Smooth muscle cell (in vitro differentiated cells): ENCODE measurements around the gene CD209. TPM values are rescaled to one million over a fixed set of nuclear protein-coding genes. Genes with fewer than 3 reads are reported as not detected.

ENCODE experiments used
- DNase-seq: peaks from one replicate; lab custom pipeline; 2025; ENCODE audit not compliant: unreplicated experiment; lab: John Stamatoyannopoulos, UW
- H2AFZ ChIP-seq: fragments of 200-600 bp; sonication (generic); 2 replicates; pipeline ENCODE4 v1.6.0; 2016; ENCODE audit warnings: antibody characterized with exemption, low read depth, mild to moderate bottlenecking
- H3F3A ChIP-seq: fragments of 200-600 bp; sonication (generic); 2 replicates; pipeline ENCODE4 v1.6.0; 2017; ENCODE audit warnings: antibody characterized with exemption, low read depth
- H3K27ac ChIP-seq: fragments of 200-600 bp; sonication (generic); 2 replicates; pipeline ENCODE4 v1.5.1; 2016; ENCODE audit warnings: low read depth, mild to moderate bottlenecking
- H3K27me3 ChIP-seq: fragments of 200-600 bp; sonication (generic); 2 replicates; pipeline ENCODE4 v1.6.1; 2016; ENCODE audit warnings: low read depth, mild to moderate bottlenecking
- H3K36me3 ChIP-seq: fragments of 200-600 bp; sonication (generic); 2 replicates; pipeline ENCODE4 v1.5.1; 2016; ENCODE audit warnings: low read depth
- H3K4me1 ChIP-seq: fragments of 200-600 bp; sonication (generic); 2 replicates; pipeline ENCODE4 v1.5.1; 2016; ENCODE audit warnings: low read depth
- H3K4me2 ChIP-seq: fragments of 200-600 bp; sonication (generic); 2 replicates; pipeline ENCODE4 v1.6.0; 2016; ENCODE audit warnings: mild to moderate bottlenecking
- H3K4me3 ChIP-seq: fragments of 200-600 bp; sonication (generic); 2 replicates; pipeline ENCODE4 v1.5.1; 2016; ENCODE audit warnings: mild to moderate bottlenecking
- H3K79me2 ChIP-seq: fragments of 200-600 bp; sonication (generic); 2 replicates; pipeline ENCODE4 v1.6.0; 2016; ENCODE audit warnings: low read depth, mild to moderate bottlenecking
- H3K9ac ChIP-seq: fragments of 200-600 bp; sonication (generic); 2 replicates; pipeline ENCODE4 v1.6.0; 2016; ENCODE audit warnings: low read depth
- H3K9me3 ChIP-seq: fragments of 200-600 bp; sonication (generic); replicated peaks from 2 replicates; pipeline ENCODE4 v1.5.1; 2016; ENCODE audit warnings: low read depth
- H4K20me1 ChIP-seq: fragments of 200-600 bp; sonication (generic); 2 replicates; pipeline ENCODE4 v1.6.0; 2016; ENCODE audit warnings: low read depth
- WGBS: methylation state at CpG from one replicate; pipeline ENCODE4 v1.1.7; 2016; ENCODE audit warnings: low lambda C conversion rate; 5-methylcytosine and 5-hydroxymethylcytosine counted together
- polyA plus RNA-seq: library from polyadenylated mRNA; unstranded; fragments of >200 nt; fragmentation: Nextera tagmentation; extraction: Ambion mirVana; gene quantifications from 2 replicates; pipeline ENCODE4 v1.2.1, GENCODE V29; 2016
- total RNA-seq: library from RNA; depleted of rRNA; stranded (reverse); fragments of >200 nt; gene quantifications from 2 replicates; pipeline ENCODE4 v1.2.3, GENCODE V29; 2014
- TF ChIP-seq, protein P1 (sequence below): fragments of 200-600 bp; sonication (generic); IDR thresholded peaks from 2 replicates; pipeline ENCODE4 v1.5.1; 2017; ENCODE audit warnings: borderline replicate concordance, mild to moderate bottlenecking, antibody characterized with exemption; ENCODE audit not compliant: insufficient read depth, poor library complexity, severe bottlenecking

The CD209 gene
- total and polyA plus RNA-seq, 2 experiments from 2014 or later, result not detected

DNA sequence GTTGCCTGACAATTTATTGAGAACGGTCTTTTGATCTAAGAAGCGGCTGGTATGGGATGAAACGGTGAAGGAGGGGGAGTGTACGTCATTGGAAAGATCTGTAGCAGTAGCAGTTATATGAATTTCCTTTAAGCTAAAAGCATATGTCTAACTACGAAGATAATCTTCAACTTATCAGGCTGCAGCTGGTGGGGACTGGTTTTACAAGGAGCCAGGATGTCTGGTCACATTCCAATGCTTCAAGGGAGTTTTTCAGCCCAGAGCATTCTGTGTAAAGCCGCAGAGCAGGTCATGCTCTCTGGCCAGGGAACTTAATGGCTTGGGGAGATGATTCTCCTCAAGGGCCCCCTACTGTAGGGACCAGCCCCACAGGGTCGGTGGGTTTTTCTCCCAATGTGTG is 44.9 kb upstream of the CD209 start:
- Histone ChIP-seq H3F3A (no peaks in the 10 kb centered on the region), H3K27ac (no peak overlapping the region), H2AFZ (no peak overlapping the region), H3K4me2 (no peak overlapping the region), H3K27me3 (peaks cover 25% of the 10 kb centered on the region), H4K20me1 (no peaks in the 10 kb centered on the region), H3K36me3 (no peaks in the 10 kb centered on the region), H3K9me3 (no peaks in the 10 kb centered on the region), H3K79me2 (no peaks in the 10 kb centered on the region), H3K4me1 (no peaks in the 10 kb centered on the region), H3K4me3 (no peak overlapping the region), H3K9ac (no peak overlapping the region)
- TF ChIP-seq, protein P1, sequence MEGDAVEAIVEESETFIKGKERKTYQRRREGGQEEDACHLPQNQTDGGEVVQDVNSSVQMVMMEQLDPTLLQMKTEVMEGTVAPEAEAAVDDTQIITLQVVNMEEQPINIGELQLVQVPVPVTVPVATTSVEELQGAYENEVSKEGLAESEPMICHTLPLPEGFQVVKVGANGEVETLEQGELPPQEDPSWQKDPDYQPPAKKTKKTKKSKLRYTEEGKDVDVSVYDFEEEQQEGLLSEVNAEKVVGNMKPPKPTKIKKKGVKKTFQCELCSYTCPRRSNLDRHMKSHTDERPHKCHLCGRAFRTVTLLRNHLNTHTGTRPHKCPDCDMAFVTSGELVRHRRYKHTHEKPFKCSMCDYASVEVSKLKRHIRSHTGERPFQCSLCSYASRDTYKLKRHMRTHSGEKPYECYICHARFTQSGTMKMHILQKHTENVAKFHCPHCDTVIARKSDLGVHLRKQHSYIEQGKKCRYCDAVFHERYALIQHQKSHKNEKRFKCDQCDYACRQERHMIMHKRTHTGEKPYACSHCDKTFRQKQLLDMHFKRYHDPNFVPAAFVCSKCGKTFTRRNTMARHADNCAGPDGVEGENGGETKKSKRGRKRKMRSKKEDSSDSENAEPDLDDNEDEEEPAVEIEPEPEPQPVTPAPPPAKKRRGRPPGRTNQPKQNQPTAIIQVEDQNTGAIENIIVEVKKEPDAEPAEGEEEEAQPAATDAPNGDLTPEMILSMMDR, result no peak
- DNase-seq, result no peak
- WGBS, result 0% methylated on average over 7 of the region's 7 CpGs

DNA sequence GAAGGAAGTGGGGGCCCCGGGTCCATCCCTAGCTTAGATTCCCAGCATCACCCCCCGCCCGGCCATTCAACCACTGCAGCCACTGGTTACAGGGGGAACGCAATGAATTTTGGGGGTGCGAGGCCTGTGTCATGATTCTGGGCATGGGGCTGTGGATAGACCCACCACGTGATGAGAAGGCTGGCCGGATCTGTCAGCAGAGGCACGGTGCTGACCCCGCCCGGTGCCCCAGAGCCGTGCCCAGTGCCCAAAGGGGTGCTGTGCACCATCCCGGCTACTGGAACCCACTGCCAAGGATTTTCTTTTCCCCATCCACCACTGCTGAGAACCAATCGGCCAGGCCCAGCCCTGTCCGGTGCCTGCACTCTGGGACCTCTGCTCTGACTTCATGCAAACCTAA is 43.1 kb upstream of the CD209 start:
- WGBS, result 94% methylated on average over 13 of the region's 14 CpGs

GRCh38 chr19:7789447-7789846 is 42.1 kb upstream of the CD209 start:
- Histone ChIP-seq H2AFZ (no peak overlapping the region), H3K4me2 (no peak overlapping the region), H4K20me1 (no peaks in the 10 kb centered on the region), H3F3A (peaks cover under 1% of the 10 kb centered on the region), H3K27me3 (peaks cover 27% of the 10 kb centered on the region), H3K4me3 (no peak overlapping the region), H3K27ac (no peak overlapping the region), H3K79me2 (no peaks in the 10 kb centered on the region), H3K4me1 (no peaks in the 10 kb centered on the region), H3K9ac (no peak overlapping the region), H3K9me3 (no peaks in the 10 kb centered on the region), H3K36me3 (no peaks in the 10 kb centered on the region)
- no peak for DNase-seq
- TF ChIP-seq, protein P1, result no peak
- WGBS, result 20% methylated on average over 23 of the region's 31 CpGs

More for the DNA sequence above, 43.1 kb upstream of the CD209 start:
- H4K20me1 ChIP-seq, result no peaks in the 10 kb centered on the region
- H3K9me3 ChIP-seq, result no peaks in the 10 kb centered on the region
- H3K27me3 ChIP-seq, result peaks cover 27% of the 10 kb centered on the region
- H3K79me2 ChIP-seq, result no peaks in the 10 kb centered on the region
- no peaks in the 10 kb centered on the region for H3F3A ChIP-seq
- H3K4me3 ChIP-seq, result no peak overlapping the region
- no peaks in the 10 kb centered on the region for H3K36me3 ChIP-seq
- TF ChIP-seq, protein P1, result no peak
- DNase-seq, result no peak
- H3K4me1 ChIP-seq, result no peaks in the 10 kb centered on the region
- H3K27ac ChIP-seq, result no peak overlapping the region
- H2AFZ ChIP-seq, result no peak overlapping the region
- H3K9ac ChIP-seq, result no peak overlapping the region
- no peak overlapping the region for H3K4me2 ChIP-seq

DNA sequence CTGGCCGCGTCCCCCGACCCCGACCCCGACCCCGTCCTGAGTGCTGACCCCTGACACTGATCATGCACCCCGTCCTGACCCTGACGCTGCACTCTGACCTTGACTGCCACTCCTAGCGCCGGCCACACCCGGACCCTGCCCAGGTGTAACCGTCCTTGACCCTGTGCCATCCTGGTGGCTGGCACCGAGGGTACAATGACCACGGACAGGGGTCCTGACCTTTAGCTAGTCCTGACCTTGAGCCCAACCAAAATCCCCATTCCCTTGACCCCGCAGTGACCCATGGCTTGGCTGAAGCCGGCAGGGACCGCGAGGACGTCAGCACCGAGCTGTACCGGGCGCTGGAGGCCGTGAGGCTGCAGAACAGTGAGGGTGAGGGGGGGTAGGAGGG is 41.6 kb upstream of the CD209 start:
- H4K20me1 ChIP-seq, result no peaks in the 10 kb centered on the region
- WGBS, result 8% methylated on average over 16 of the region's 23 CpGs
- TF ChIP-seq, protein P1, result no peak
- H3K36me3 ChIP-seq, result no peaks in the 10 kb centered on the region
- H3K4me3 ChIP-seq, result no peak overlapping the region
- H3K4me1 ChIP-seq, result no peaks in the 10 kb centered on the region
- H3K4me2 ChIP-seq, result peak overlapping the region; percentile 71
- no peaks in the 10 kb centered on the region for H3K9me3 ChIP-seq
- H3K79me2 ChIP-seq, result no peaks in the 10 kb centered on the region
- no peak overlapping the region for H3K9ac ChIP-seq
- H3K27ac ChIP-seq, result no peak overlapping the region
- peaks cover 27% of the 10 kb centered on the region for H3K27me3 ChIP-seq
- no peak for DNase-seq
- no peak overlapping the region for H2AFZ ChIP-seq
- peaks cover 3% of the 10 kb centered on the region for H3F3A ChIP-seq
